MM.1S (cell line): Measurements from ENCODE around the gene PAGR1.
"Not testable (repeated sequence)": the region's sequence is repeated elsewhere in the genome, so short reads cannot be mapped to it uniquely, and the experiment has no call there.

ENCODE experiments used
- DNase-seq: peaks from one replicate; pipeline ENCODE4 v3.0.0-alpha.2; 2015
- H2AFZ ChIP-seq: fragments of 300-600 bp; sonication (generic); 2 replicates; pipeline ENCODE4 v1.6.0; 2016; ENCODE audit warnings: antibody characterized with exemption, low read length
- H3F3A ChIP-seq: fragments of 300-600 bp; sonication (generic); 2 replicates; pipeline ENCODE4 v1.6.1; 2016; ENCODE audit warnings: mild to moderate bottlenecking, antibody characterized with exemption, low read length, moderate library complexity, mixed read lengths; ENCODE audit not compliant: insufficient read depth
- H3K27ac ChIP-seq: fragments of 300-600 bp; sonication (generic); 2 replicates; pipeline ENCODE4 v1.5.1; 2016; ENCODE audit warnings: mild to moderate bottlenecking, low read length
- H3K27me3 ChIP-seq: fragments of 300-600 bp; sonication (generic); replicated peaks from 2 replicates; pipeline ENCODE4 v1.6.0; 2016; ENCODE audit warnings: low read length; ENCODE audit not compliant: insufficient read depth
- H3K36me3 ChIP-seq: fragments of 300-600 bp; sonication (generic); replicated peaks from 2 replicates; pipeline ENCODE4 v1.6.1; 2016; ENCODE audit warnings: mild to moderate bottlenecking, low read length, mixed read lengths; ENCODE audit not compliant: insufficient read depth
- H3K4me1 ChIP-seq: fragments of 300-600 bp; sonication (generic); 2 replicates; pipeline ENCODE4 v1.6.1; 2016; ENCODE audit warnings: low read length, mixed read lengths
- H3K4me2 ChIP-seq: fragments of 300-600 bp; sonication (generic); 2 replicates; pipeline ENCODE4 v1.6.0; 2016; ENCODE audit warnings: low read depth, low read length
- H3K4me3 ChIP-seq: fragments of 300-600 bp; sonication (generic); 2 replicates; pipeline ENCODE4 v1.5.1; 2016; ENCODE audit warnings: low read length, mixed read lengths
- H3K79me2 ChIP-seq: fragments of 300-600 bp; sonication (generic); 2 replicates; pipeline ENCODE4 v1.6.1; 2016; ENCODE audit warnings: mixed run types, low read length, mixed read lengths
- H3K9ac ChIP-seq: fragments of 300-600 bp; sonication (generic); 2 replicates; pipeline ENCODE4 v1.6.1; 2016; ENCODE audit warnings: low read length, mixed read lengths
- H3K9me2 ChIP-seq: fragments of 300-600 bp; sonication (generic); replicated peaks from 2 replicates; pipeline ENCODE4 v1.6.1; 2016; ENCODE audit warnings: mild to moderate bottlenecking, low read length, mixed read lengths; ENCODE audit not compliant: insufficient read depth
- H3K9me3 ChIP-seq: fragments of 300-600 bp; sonication (generic); replicated peaks from 2 replicates; pipeline ENCODE4 v1.6.1; 2016; ENCODE audit warnings: mild to moderate bottlenecking, low read length, mixed read lengths; ENCODE audit not compliant: insufficient read depth
- H4K20me1 ChIP-seq: fragments of 300-600 bp; sonication (generic); 2 replicates; pipeline ENCODE4 v1.6.1; 2016; ENCODE audit warnings: mild to moderate bottlenecking, low read length, moderate library complexity, mixed read lengths; ENCODE audit not compliant: insufficient read depth
- CTCF ChIP-seq: fragments of 300-600 bp; sonication (generic); IDR thresholded peaks from 2 replicates; pipeline ENCODE4 v1.5.1; 2016; ENCODE audit warnings: antibody characterized with exemption, low read length, mixed read lengths
- EZH2 ChIP-seq: fragments of 300-600 bp; sonication (generic); optimal IDR thresholded peaks from 2 replicates; pipeline ENCODE3; 2017; ENCODE audit warnings: low read depth, mild to moderate bottlenecking, antibody characterized with exemption, low read length, mixed read lengths
- EZH2phosphoT487 ChIP-seq: fragments of 300-600 bp; sonication (generic); IDR thresholded peaks from 2 replicates; pipeline ENCODE4 v1.6.1; 2018; ENCODE audit warnings: antibody characterized with exemption, low read length

The PAGR1 gene

GRCh38 chr16:29831490-29831889 is 15.5 kb downstream of the PAGR1 start:
- Histone ChIP-seq H3K27ac (no peak overlapping the region), H3K9me2 (no peaks in the 10 kb centered on the region), H3K4me3 (no peak overlapping the region), H3K4me1 (no peaks in the 10 kb centered on the region), H3K4me2 (no peak overlapping the region), H3F3A (no peaks in the 10 kb centered on the region), H2AFZ (no peak overlapping the region), H3K27me3 (no peaks in the 10 kb centered on the region), H3K36me3 (no peaks in the 10 kb centered on the region), H4K20me1 (no peaks in the 10 kb centered on the region), H3K9me3 (no peaks in the 10 kb centered on the region), H3K79me2 (peaks cover 10% of the 10 kb centered on the region; the same call in 1 of the 2 replicates), H3K9ac (no peak overlapping the region)
- no peak for DNase-seq
- no peak for TF ChIP-seq EZH2phosphoT487
- TF ChIP-seq CTCF: no peak
- no peak for TF ChIP-seq EZH2

GRCh38 chr16:29833219-29833618 is 17.3 kb downstream of the PAGR1 start:
- H3K9me2 ChIP-seq, H3K27me3 ChIP-seq, H3K79me2 ChIP-seq, H3K4me2 ChIP-seq, H3K36me3 ChIP-seq, H4K20me1 ChIP-seq, DNase-seq, H3K4me3 ChIP-seq, H2AFZ ChIP-seq, H3K4me1 ChIP-seq, H3K27ac ChIP-seq, H3K9ac ChIP-seq, H3K9me3 ChIP-seq, H3F3A ChIP-seq: not testable (repeated sequence)

- Histone ChIP-seq H2AFZ (no peak overlapping the region), H3F3A (no peaks in the 10 kb centered on the region), H3K9me3 (no peaks in the 10 kb centered on the region), H3K27me3 (no peaks in the 10 kb centered on the region), H3K27ac (no peak overlapping the region), H3K9ac (no peak overlapping the region), H3K36me3 (no peaks in the 10 kb centered on the region), H3K4me1 (no peaks in the 10 kb centered on the region), H3K4me2 (no peak overlapping the region), H4K20me1 (no peaks in the 10 kb centered on the region), H3K4me3 (no peak overlapping the region), H3K79me2 (0 out of 2 replicates have a peak, but pooled peaks cover 3% of the 10 kb centered on the region), H3K9me2 (no peaks in the 10 kb centered on the region)
- TF ChIP-seq EZH2phosphoT487 (no peak), CTCF (no peak), EZH2 (no peak)
- no peak for DNase-seq
Measured at GRCh38 chr16:29834079-29834478, 18.1 kb downstream of the PAGR1 start.

GRCh38 chr16:29835926-29836325 is 20.0 kb downstream of the PAGR1 start:
- TF ChIP-seq EZH2phosphoT487 (no peak), EZH2 (no peak), CTCF (no peak)
- Histone ChIP-seq H3K27ac (no peak overlapping the region), H3K4me1 (no peaks in the 10 kb centered on the region), H3F3A (no peaks in the 10 kb centered on the region), H4K20me1 (no peaks in the 10 kb centered on the region), H3K36me3 (no peaks in the 10 kb centered on the region), H3K9ac (no peak overlapping the region), H3K4me2 (no peak overlapping the region), H3K9me2 (no peaks in the 10 kb centered on the region), H3K4me3 (no peak overlapping the region), H3K27me3 (no peaks in the 10 kb centered on the region), H2AFZ (no peak overlapping the region), H3K9me3 (no peaks in the 10 kb centered on the region), H3K79me2 (no peaks in the 10 kb centered on the region)
- DNase-seq: no peak
